ENCODE data around the gene MAP4K5.

Gene MAP4K5

DNA sequence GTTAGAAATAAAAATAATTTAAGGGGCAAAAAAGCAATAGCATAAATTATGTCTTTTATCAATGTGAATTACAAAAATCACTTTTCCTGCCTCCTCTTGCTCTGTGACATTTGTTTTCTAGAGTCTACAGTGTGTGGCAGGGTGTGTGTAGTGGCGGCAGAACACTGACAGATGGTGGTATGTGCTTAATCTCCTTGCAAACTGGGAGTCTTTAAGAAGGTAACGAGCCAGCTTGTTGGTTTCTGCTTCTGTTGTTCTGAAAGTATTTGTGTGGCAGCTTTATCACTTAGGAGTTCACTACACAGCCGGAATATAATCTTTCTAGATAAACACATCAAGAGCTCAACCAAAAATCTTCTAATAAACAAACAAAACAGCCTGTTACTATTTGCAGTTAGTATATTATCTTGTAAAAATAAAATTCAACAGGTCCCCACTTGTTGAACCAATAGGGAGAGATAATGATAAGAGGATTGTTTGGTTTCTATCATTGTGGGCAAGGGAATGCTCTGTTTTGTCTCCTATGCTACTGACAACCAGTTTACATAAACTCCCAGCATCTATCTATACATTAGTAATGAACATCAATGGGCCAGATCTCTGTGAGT lies 148.6 kb downstream of the MAP4K5 start:
- no peak for DNase-seq (ENCODE audit: extremely low spot score)
- TF ChIP-seq, protein P1, sequence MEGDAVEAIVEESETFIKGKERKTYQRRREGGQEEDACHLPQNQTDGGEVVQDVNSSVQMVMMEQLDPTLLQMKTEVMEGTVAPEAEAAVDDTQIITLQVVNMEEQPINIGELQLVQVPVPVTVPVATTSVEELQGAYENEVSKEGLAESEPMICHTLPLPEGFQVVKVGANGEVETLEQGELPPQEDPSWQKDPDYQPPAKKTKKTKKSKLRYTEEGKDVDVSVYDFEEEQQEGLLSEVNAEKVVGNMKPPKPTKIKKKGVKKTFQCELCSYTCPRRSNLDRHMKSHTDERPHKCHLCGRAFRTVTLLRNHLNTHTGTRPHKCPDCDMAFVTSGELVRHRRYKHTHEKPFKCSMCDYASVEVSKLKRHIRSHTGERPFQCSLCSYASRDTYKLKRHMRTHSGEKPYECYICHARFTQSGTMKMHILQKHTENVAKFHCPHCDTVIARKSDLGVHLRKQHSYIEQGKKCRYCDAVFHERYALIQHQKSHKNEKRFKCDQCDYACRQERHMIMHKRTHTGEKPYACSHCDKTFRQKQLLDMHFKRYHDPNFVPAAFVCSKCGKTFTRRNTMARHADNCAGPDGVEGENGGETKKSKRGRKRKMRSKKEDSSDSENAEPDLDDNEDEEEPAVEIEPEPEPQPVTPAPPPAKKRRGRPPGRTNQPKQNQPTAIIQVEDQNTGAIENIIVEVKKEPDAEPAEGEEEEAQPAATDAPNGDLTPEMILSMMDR (IDR thresholded peaks at IDR 0.05; ENCODE audit: control extremely low read depth, extremely low read depth, low read depth, missing control alignments) = no peak
- ChIA-PET POLR2A (no interaction called here), CTCF (interaction anchor here (0.9 to 1.0 kb wide), 2 partner anchors 8 to 19 kb away, joined by 3 to 4 read pairs; no protein-coding TSS in a partner anchor)

DNA sequence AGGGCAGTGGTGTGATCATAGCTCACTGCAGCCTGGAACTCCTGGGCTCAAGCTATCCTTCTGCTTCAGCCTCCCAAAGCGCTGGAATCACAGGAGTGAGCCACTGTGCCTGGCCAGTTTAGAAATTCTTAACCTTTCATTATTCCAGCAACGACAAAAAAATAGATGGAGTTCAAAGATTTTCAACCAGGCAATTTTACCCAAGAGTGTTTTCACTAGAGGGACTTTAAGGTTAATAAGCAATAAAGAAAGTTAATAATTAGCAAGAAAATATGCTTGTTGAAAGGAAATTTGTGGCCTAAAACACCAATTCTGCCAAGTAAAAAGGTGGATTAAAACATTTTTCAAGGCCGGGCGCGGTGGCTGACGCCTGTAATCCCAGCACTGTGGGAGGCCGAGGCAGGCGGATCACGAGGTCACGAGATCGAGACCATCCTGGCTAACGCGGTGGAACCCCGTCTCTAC lies 150.5 kb downstream of the MAP4K5 start:
- ChIA-PET POLR2A (no interaction called here), CTCF (interaction anchor here (1.2 to 2.0 kb wide), 2 partner anchors 17 to 61 kb away, joined by 5 to 6 read pairs; no protein-coding TSS in a partner anchor)
- TF ChIP-seq, protein P1 (IDR thresholded peaks at IDR 0.05; ENCODE audit: control extremely low read depth, extremely low read depth, low read depth, missing control alignments) = no peak
- DNase-seq (ENCODE audit: extremely low spot score) = no peak

DNA sequence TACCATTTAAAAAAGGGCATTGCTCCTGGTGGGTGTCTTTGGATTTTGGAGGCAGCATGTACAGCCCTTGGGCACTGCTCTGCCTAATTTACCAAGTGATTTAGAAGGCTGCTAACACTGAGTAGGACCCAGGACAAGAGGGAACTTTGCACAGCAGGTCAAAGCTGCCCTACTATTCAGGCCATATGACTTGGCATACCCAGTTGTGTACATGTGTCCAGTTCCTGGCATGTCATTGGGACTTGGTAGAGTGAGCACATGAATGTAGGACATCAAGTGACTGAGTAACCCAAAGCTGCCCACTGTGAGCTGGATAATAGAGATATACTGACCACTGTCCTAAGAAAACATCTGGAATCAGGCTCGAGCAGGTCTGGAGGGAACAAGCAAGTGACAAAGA lies 151.4 kb downstream of the MAP4K5 start:
- CTCF ChIA-PET = interaction anchor here (1.0 to 2.0 kb wide), 4 partner anchors 16 to 60 kb away, joined by 3 to 6 read pairs (median 4); no protein-coding TSS in a partner anchor
- TF ChIP-seq, protein P1 (IDR thresholded peaks at IDR 0.05; ENCODE audit: control extremely low read depth, extremely low read depth, low read depth, missing control alignments) = no peak
- POLR2A ChIA-PET = no interaction called here
- no peak for DNase-seq (ENCODE audit: extremely low spot score)

DNA sequence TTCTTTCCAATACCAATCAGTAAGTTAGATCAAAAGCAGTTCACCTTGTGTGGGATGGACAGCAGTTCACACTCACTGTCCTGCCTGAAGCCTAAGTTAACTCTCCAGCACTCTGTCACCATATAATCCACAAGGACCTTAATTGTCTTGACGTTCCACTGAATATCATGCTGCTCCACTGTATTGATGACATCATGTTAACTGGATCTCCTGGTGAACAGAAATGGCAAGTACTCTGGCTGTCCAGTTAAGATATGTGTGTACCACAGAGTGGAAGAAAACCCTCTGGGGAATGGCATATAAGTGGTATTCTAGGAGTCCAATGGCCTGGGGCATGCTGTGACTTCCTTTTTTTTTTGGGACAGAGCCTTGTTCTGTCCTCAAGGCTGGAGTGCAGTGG lies 151.9 kb downstream of the MAP4K5 start:
- TF ChIP-seq, protein P1 (IDR thresholded peaks at IDR 0.05; ENCODE audit: control extremely low read depth, extremely low read depth, low read depth, missing control alignments) = no peak
- no peak for DNase-seq (ENCODE audit: extremely low spot score)
- POLR2A ChIA-PET = no interaction called here
- CTCF ChIA-PET = interaction anchor here (1.0 to 2.0 kb wide), 5 partner anchors 16 to 60 kb away, joined by 3 to 6 read pairs (median 3); no protein-coding TSS in a partner anchor

DNA sequence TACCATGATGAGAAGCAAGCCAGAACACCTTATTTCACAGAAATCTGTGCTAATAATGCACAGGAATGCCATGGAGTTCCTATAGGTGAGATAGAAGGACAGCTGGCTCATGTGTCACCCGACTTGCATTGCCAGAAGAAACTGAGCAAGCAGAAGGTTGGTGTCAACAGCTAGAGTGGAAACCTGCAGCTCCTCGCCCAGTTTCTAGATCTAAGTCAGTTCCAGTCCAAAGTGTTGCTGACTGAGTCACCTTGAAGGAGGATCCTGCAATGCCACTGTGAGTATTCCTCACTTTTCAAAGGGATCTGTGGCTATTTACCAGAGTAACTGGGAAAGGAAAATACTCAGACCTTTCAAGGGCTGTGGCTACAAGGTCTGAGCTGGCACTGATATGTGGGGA lies 152.8 kb downstream of the MAP4K5 start:
- ChIA-PET CTCF (interaction anchor here (1.3 kb wide), 1 partner anchor 24 kb away, joined by 3 read pairs; no protein-coding TSS in a partner anchor), POLR2A (no interaction called here)
- TF ChIP-seq, protein P1 (IDR thresholded peaks at IDR 0.05; ENCODE audit: control extremely low read depth, extremely low read depth, low read depth, missing control alignments) = no peak
- DNase-seq (ENCODE audit: extremely low spot score) = no peak

DNA sequence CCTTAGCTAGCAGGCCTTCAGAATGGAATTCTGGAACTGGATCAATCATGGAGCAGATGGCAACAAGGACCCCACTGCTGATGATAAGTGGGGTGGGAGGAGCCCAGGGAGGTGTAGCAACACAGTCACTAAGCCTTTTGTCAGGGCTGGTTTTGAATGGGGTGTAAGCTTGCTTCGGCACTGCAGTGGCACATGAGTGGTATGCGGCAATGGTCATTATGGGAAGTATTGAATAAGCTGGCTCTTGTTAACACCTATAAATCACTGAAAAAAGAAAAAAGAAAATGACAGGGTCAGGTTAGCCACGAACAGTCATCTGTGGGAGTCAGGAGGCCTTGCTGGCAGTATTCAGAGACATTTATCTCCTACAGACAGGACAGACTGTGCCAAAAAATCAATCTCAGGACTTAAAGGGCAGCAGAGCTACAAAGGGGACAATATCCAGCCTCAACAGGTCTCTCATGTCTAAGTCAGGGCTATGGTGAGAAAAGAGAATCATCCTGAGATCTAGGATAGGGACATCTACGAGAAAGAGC lies 154.8 kb downstream of the MAP4K5 start:
- TF ChIP-seq, protein P1 (IDR thresholded peaks at IDR 0.05; ENCODE audit: control extremely low read depth, extremely low read depth, low read depth, missing control alignments) = no peak
- CTCF ChIA-PET = interaction anchor here (0.5 kb wide), 1 partner anchor 113 kb away, joined by 3 read pairs; no protein-coding TSS in a partner anchor
- POLR2A ChIA-PET = no interaction called here
- DNase-seq (ENCODE audit: extremely low spot score) = no peak

All from GM10248 (cell line).